K562 (cell line): ENCODE results near the gene RNF11. TPM values are rescaled to one million over a fixed set of nuclear protein-coding genes. Genes with fewer than 3 reads are reported as not detected.

ENCODE experiments used
- ATAC-seq: fragments of 200-7000 bp; cut with Tn5 transposase; 3 replicates; pipeline ENCODE4 v1.9.1; 2020; ENCODE audit warnings: moderate library complexity
- BruUV-seq: library from RNA; stranded (reverse); fragments of 400-500 nt; replicated peaks from 2 replicates; lab custom pipeline; 2021; lab: Mats Ljungman, UMichigan
- CTCF ChIA-PET: fragments of 300-600 bp; formaldehyde crosslinking; extraction: SDS; loops from one replicate; lab custom pipeline; 2021; ENCODE audit warnings: low intra/inter-chr PET ratio; lab: Yijun Ruan, JAX
- POLR2A ChIA-PET: fragments of 300-600, 350-650 bp; sonication (Branson Sonifier 250); formaldehyde crosslinking; extraction: SDS; loops from one replicate; lab custom pipeline; 2021; ENCODE audit warnings: antibody characterized with exemption, inconsistent platforms; lab: Yijun Ruan, JAX
- DNase-seq, 4 experiments: peaks; one replicate each; pipeline versions ENCODE4 v3.0.0 to v3.0.0-alpha.2; 2011 to 2018; ENCODE audit warnings: low spot score in 3 of 4, mixed read lengths in 3 of 4; ENCODE audit errors: extremely low read depth in 1 of 4
- FAIRE-seq: peaks from 2 replicates; lab custom pipeline; 2011; peaks lifted over from hg19 to GRCh38; lab: Jason Lieb, UNC
- H2AFZ ChIP-seq: 2 replicates; pipeline ENCODE4 v1.6.0; 2011; ENCODE audit warnings: low read depth, low read length, control low read depth, inconsistent platforms
- H3K27ac ChIP-seq: fragments of 200-600 bp; 3 replicates; pipeline ENCODE4 v1.8.0; 2011; ENCODE audit warnings: low read depth, mild to moderate bottlenecking, control low read depth, inconsistent platforms, low read length, moderate library complexity, mixed read lengths; ENCODE audit errors: extremely low read depth
- H3K27me3 ChIP-seq, 2 experiments: fragments of 300-600 bp in 1 of 2; 2 replicates in 1 of 2; 3 replicates in 1 of 2; pipeline versions ENCODE4 v1.6.0 to v1.8.0; 2011; ENCODE audit warnings: inconsistent platforms in 2 of 2, low read length in 2 of 2, mild to moderate bottlenecking in 1 of 2, mixed read lengths in 1 of 2, moderate library complexity in 1 of 2; ENCODE audit not compliant: control insufficient read depth in 2 of 2, insufficient read depth in 2 of 2
- H3K36me3 ChIP-seq: fragments of 300-600 bp; 3 replicates; pipeline ENCODE4 v1.8.0; 2011; ENCODE audit warnings: mild to moderate bottlenecking, low read length, inconsistent platforms; ENCODE audit not compliant: control insufficient read depth, insufficient read depth
- H3K4me1 ChIP-seq, 2 experiments: fragments of 200-600 bp in 1 of 2; replicated peaks in 1 of 2; 2 replicates in 1 of 2; 3 replicates in 1 of 2; pipeline versions ENCODE4 v1.5.1 to v1.8.0; 2011; ENCODE audit warnings: inconsistent platforms in 2 of 2, low read length in 2 of 2, mild to moderate bottlenecking in 1 of 2, mixed read lengths in 1 of 2, moderate library complexity in 1 of 2; ENCODE audit not compliant: control insufficient read depth in 2 of 2, insufficient read depth in 2 of 2
- H3K4me2 ChIP-seq: 2 replicates; pipeline ENCODE4 v1.6.1; 2011; ENCODE audit warnings: low read length, control low read depth, inconsistent platforms, mixed read lengths; ENCODE audit not compliant: insufficient read depth
- H3K4me3 ChIP-seq: fragments of 200-600 bp; sonication (generic), shearing (Covaris generic); 2 replicates; pipeline ENCODE4 v1.5.1; 2016; ENCODE audit warnings: control low read depth, inconsistent platforms
- H3K79me2 ChIP-seq: fragments of 200-600 bp; 3 replicates; pipeline ENCODE4 v1.8.0; 2011; ENCODE audit warnings: low read length, inconsistent platforms; ENCODE audit not compliant: control insufficient read depth, insufficient read depth
- H3K9ac ChIP-seq, 2 experiments: 2 replicates each; pipeline versions ENCODE4 v1.6.0 to v1.6.1; 2011; ENCODE audit warnings: low read depth in 2 of 2, low read length in 2 of 2, control low read depth in 1 of 2, inconsistent platforms in 1 of 2, mild to moderate bottlenecking in 1 of 2, mixed read lengths in 1 of 2; ENCODE audit not compliant: insufficient read depth in 1 of 2
- H3K9me1 ChIP-seq: one replicate; pipeline ENCODE4 v1.6.0; 2011; ENCODE audit warnings: inconsistent platforms, mild to moderate bottlenecking, low read length, moderate library complexity; ENCODE audit not compliant: control insufficient read depth, insufficient read depth
- H3K9me3 ChIP-seq: replicated peaks from 2 replicates; pipeline ENCODE4 v1.5.1; 2011; ENCODE audit warnings: low read depth, low read length, inconsistent platforms; ENCODE audit not compliant: control insufficient read depth, insufficient read depth
- H4K20me1 ChIP-seq: replicated peaks from 2 replicates; pipeline ENCODE4 v1.6.1; 2011; ENCODE audit warnings: low read length, inconsistent platforms, mixed read lengths; ENCODE audit not compliant: control insufficient read depth, insufficient read depth
- ADNP ChIP-seq: fragments of 200-800 bp; sonication (Bioruptor generic); IDR thresholded peaks from 2 replicates; pipeline ENCODE4 v1.6.1; 2016; ENCODE audit warnings: missing genetic modification characterization, missing compliant biosample characterization
- C11orf30 ChIP-seq: fragments of 450-650 bp; IDR thresholded peaks from 2 replicates; pipeline ENCODE4 v1.6.1; 2016; ENCODE audit warnings: low read depth, mild to moderate bottlenecking
- CCNT2 ChIP-seq: IDR thresholded peaks from 2 replicates; pipeline ENCODE4 v1.6.1; 2011; ENCODE audit warnings: borderline replicate concordance, low read depth, mild to moderate bottlenecking, moderate library complexity, mixed read lengths, low read length; ENCODE audit not compliant: insufficient read length; ENCODE audit errors: extremely low read depth
- FOXK2 ChIP-seq, 2 experiments: fragments of 450-650 bp; IDR thresholded peaks in 1 of 2; conservative IDR thresholded peaks in 1 of 2; 2 replicates each; pipeline ENCODE4 v1.6.1; 2016; ENCODE audit warnings: low read depth in 2 of 2, mild to moderate bottlenecking in 1 of 2
- MAFG ChIP-seq: fragments of 450-650 bp; conservative IDR thresholded peaks from 2 replicates; pipeline ENCODE4 v1.6.1; 2016; ENCODE audit warnings: missing genetic modification characterization, missing compliant biosample characterization
- MAFK ChIP-seq: IDR thresholded peaks from 2 replicates; pipeline ENCODE4 v1.6.1; 2011; ENCODE audit warnings: low read length, improper control_type of control experiment
- MCM7 ChIP-seq, 2 experiments: fragments of 450-650 bp; IDR thresholded peaks; 2 replicates each; pipeline ENCODE4 v1.6.1; 2016 to 2018
- MECOM ChIP-seq: fragments of 250-450 bp; sonication (Bioruptor Pico); IDR thresholded peaks from 2 replicates; pipeline ENCODE4 v1.8.0; 2022; ENCODE audit warnings: inconsistent platforms
- NELFE ChIP-seq: IDR thresholded peaks from 2 replicates; pipeline ENCODE4 v1.6.1; 2011; ENCODE audit warnings: mild to moderate bottlenecking; ENCODE audit not compliant: insufficient read depth, insufficient read length
- NFE2 ChIP-seq: IDR thresholded peaks from 2 replicates; pipeline ENCODE4 v1.6.1; 2014; ENCODE audit warnings: antibody characterized with exemption, low read depth
- NFE2L1 ChIP-seq: fragments of 450-650 bp; IDR thresholded peaks from 2 replicates; pipeline ENCODE4 v1.6.1; 2016; ENCODE audit warnings: missing genetic modification characterization, low read depth, mild to moderate bottlenecking, missing compliant biosample characterization, moderate library complexity, borderline replicate concordance
- ZNF316 ChIP-seq: fragments of 450-650 bp; IDR thresholded peaks from 2 replicates; pipeline ENCODE4 v1.6.1; 2016
- WGBS: fragments of 100-300 bp; shearing (Covaris generic); methylation state at CpG from one replicate; pipeline ENCODE4 v1.1.6; 2016; ENCODE audit warnings: low coverage, mixed read lengths; ENCODE audit not compliant: insufficient coverage; ENCODE audit errors: missing lambda C conversion rate; 5-methylcytosine and 5-hydroxymethylcytosine counted together
- in situ Hi-C: fragments of 300-500 bp; cut with MboI; formaldehyde crosslinking; loops from 4 replicates; pipeline ENCODE4 v1.15.0; 2018; ENCODE audit warnings: inconsistent platforms, mixed read lengths
- intact Hi-C: fragments of 100-400 bp; cut with micrococcal nuclease; formaldehyde crosslinking; loops from 2 replicates; pipeline ENCODE4 v1.14.2; 2022
- polyA plus RNA-seq, 8 experiments: library from polyadenylated mRNA; depleted of rRNA in 4 of 8; stranded (reverse) in 5 of 8; unstranded in 3 of 8; fragments of >200 nt; fragmentation: Nextera tagmentation in 2 of 8; fragmentation: Illumina TruSeq in 1 of 8; extraction: Ambion mirVana in 2 of 8; extraction: Trizol in 1 of 8; gene quantifications; 2 replicates each; pipeline versions ENCODE4 v1.2.1 to v1.2.3, GENCODE V29; 2011 to 2014; ENCODE audit warnings: inconsistent platforms in 1 of 8, missing spikeins in 1 of 8
- total RNA-seq, 7 experiments: library from RNA; depleted of rRNA in 6 of 7; stranded (reverse); fragments of >200 nt in 6 of 7; fragmentation: Illumina TruSeq in 2 of 7; extraction: Trizol in 2 of 7; gene quantifications; 2 replicates each; pipeline versions ENCODE4 v1.2.1 to v1.2.3, GENCODE V29; 2011 to 2021; ENCODE audit warnings: low replicate concordance in 1 of 7
- TF ChIP-seq, protein P1 (sequence below): sonication (generic); formaldehyde crosslinking; IDR thresholded peaks from 2 replicates; pipeline ENCODE4 v1.9.0; 2022; ENCODE audit warnings: mild to moderate bottlenecking, missing genetic modification reagents
- TF ChIP-seq, protein P2 (sequence below): fragments of 450-650 bp; conservative IDR thresholded peaks from 2 replicates; pipeline ENCODE4 v1.6.1; 2016; ENCODE audit warnings: missing genetic modification characterization, low read depth, mild to moderate bottlenecking, missing compliant biosample characterization, moderate library complexity
- TF ChIP-seq, protein P3 (sequence below): fragments of 250-450 bp; sonication (Bioruptor Pico); IDR thresholded peaks from 2 replicates; pipeline ENCODE4 v1.5.0; 2021

Gene RNF11
- total and polyA plus RNA-seq, 9 of the 15 experiments (the other 6 are each of a cell fraction or from before 2014, with no cell fraction given): 5.7 to 34.3 (median 23.1) TPM

DNA sequence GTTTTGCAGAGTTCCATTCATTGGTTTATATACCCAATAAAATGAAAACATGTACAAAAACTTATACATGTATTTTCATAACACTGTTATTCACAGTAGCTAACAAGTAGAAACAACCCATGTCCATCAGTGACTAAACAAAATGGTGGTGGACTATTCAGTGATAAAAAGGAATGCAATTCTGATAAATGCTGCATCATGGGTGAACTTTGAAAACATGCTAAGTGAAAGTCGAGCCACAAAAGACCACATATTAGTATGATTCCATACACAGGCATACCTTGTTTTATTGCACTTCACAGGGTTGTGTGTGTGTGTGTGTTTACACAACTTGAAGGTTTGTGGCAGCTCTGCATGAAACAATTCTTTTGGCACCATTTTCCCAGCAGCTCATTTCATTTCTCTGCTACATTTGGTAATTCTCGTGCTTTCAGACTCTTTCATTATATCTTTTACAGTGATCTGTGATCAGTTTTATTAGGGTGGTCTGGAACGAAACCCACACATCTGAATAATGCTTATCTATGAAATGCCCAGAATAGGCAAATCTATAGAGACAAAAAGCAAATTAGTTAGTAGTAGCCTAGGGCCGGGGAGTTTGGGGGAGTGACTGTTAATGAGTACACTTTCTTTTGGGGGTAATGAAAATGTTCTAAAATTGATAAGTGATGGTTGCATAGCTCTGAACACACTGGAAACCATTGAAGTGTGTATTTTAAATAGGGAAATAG is 27.2 kb downstream of the RNF11 start:
- H3K9ac ChIP-seq: no peak overlapping the region
- DNase-seq: no peak
- TF ChIP-seq, protein P1, sequence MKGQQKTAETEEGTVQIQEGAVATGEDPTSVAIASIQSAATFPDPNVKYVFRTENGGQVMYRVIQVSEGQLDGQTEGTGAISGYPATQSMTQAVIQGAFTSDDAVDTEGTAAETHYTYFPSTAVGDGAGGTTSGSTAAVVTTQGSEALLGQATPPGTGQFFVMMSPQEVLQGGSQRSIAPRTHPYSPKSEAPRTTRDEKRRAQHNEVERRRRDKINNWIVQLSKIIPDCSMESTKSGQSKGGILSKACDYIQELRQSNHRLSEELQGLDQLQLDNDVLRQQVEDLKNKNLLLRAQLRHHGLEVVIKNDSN: no peak
- TF ChIP-seq NFE2 (peak; percentile 77), MCM7 (IDR thresholded peaks at IDR 0.05) (no peak), ADNP (no peak), MAFK (peak; percentile 20; the same call in 1 of the 2 replicates), NELFE (no peak), CCNT2 (no peak), MECOM (CRISPR knock-in tag) (0 out of 2 replicates have a peak, but pooled peaks have one; percentile 30), C11orf30 (peak; percentile 69), FOXK2 (conservative IDR thresholded peaks at IDR 0.05 in 1 of 2, IDR thresholded peaks at IDR 0.05 in 1 of 2; ENCODE audit: low read depth in 2 of 2) (0 out of 4 replicates have a peak, but pooled peaks of 1 of the 2 experiments have one; percentile 26), NFE2L1 (tag) (peak; percentile 34; the same call in 1 of the 2 replicates), ZNF316 (peak; percentile 72), MAFG (tag) (peak; percentile 81)
- TF ChIP-seq, protein P2, sequence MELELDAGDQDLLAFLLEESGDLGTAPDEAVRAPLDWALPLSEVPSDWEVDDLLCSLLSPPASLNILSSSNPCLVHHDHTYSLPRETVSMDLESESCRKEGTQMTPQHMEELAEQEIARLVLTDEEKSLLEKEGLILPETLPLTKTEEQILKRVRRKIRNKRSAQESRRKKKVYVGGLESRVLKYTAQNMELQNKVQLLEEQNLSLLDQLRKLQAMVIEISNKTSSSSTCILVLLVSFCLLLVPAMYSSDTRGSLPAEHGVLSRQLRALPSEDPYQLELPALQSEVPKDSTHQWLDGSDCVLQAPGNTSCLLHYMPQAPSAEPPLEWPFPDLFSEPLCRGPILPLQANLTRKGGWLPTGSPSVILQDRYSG (tag): no peak
- TF ChIP-seq, protein P3, sequence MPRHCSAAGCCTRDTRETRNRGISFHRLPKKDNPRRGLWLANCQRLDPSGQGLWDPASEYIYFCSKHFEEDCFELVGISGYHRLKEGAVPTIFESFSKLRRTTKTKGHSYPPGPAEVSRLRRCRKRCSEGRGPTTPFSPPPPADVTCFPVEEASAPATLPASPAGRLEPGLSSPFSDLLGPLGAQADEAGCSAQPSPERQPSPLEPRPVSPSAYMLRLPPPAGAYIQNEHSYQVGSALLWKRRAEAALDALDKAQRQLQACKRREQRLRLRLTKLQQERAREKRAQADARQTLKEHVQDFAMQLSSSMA: peak; percentile 58; the same call in 1 of the 2 replicates
- TF ChIP-seq, all 486 proteins: peak for 9
- CTCF ChIA-PET: no interaction called here
- no peaks in the 10 kb centered on the region for H3K9me1 ChIP-seq
- 53% methylated on average over 4 of the region's 4 CpGs for WGBS
- H3K27me3 ChIP-seq: no peaks in the 10 kb centered on the region
- H4K20me1 ChIP-seq: peaks cover 33% of the 10 kb centered on the region
- H3K79me2 ChIP-seq: peaks cover 73% of the 10 kb centered on the region
- ATAC-seq (no peak), FAIRE-seq (no peak)
- H3K4me1 ChIP-seq: peaks cover 7 to 21% of the 10 kb centered on the region in 2 experiments; a peak in 4 of 5 replicates
- intact Hi-C loops (no loop called here), in situ Hi-C loops (no loop called here)
- no peak overlapping the region for H2AFZ ChIP-seq
- H3K9me3 ChIP-seq: no peaks in the 10 kb centered on the region
- no TSS peak for BruUV-seq
- POLR2A ChIA-PET: interaction anchor here (0.8 to 1.5 kb wide), 5 partner anchors 9 to 27 kb away, joined by 3 to 8 read pairs (median 3); partner anchors contain the start of gene RNF11
- H3K4me3 ChIP-seq: no peak overlapping the region
- H3K27ac ChIP-seq: no peak overlapping the region
- H3K4me2 ChIP-seq: no peak overlapping the region; the same call in 1 of the 2 replicates
- no peaks in the 10 kb centered on the region; the same call in 2 of the 3 replicates for H3K36me3 ChIP-seq
